Fibroblast of lung (primary cell): ENCODE measurements around the gene SFT2D1. TPM values are rescaled to one million over a fixed set of nuclear protein-coding genes. Genes with fewer than 3 reads are reported as not detected.

Experiments
- DNase-seq, 2 donors: peaks; one replicate each; pipeline versions ENCODE4 v3.0.0 to v3.0.0-alpha.2; 2010; ENCODE audit warnings: low read depth in 2 of 2
- H2AFZ ChIP-seq: 2 replicates; pipeline ENCODE4 v1.5.1; 2012; ENCODE audit warnings: low read length, control low read depth, inconsistent platforms
- H3K27ac ChIP-seq: 2 replicates; pipeline ENCODE4 v1.5.1; 2011; ENCODE audit warnings: low read length, control low read depth; ENCODE audit not compliant: insufficient read depth
- H3K27me3 ChIP-seq: 2 replicates; pipeline ENCODE4 v1.5.1; 2011; ENCODE audit warnings: mild to moderate bottlenecking, low read length; ENCODE audit not compliant: control insufficient read depth, insufficient read depth
- H3K36me3 ChIP-seq: 2 replicates; pipeline ENCODE4 v1.5.1; 2011; ENCODE audit warnings: low read length; ENCODE audit not compliant: control insufficient read depth, insufficient read depth
- H3K4me1 ChIP-seq: 2 replicates; pipeline ENCODE4 v1.5.1; 2011; ENCODE audit warnings: low read length; ENCODE audit not compliant: control insufficient read depth, insufficient read depth; ENCODE audit errors: extremely low read depth
- H3K4me2 ChIP-seq: 2 replicates; pipeline ENCODE4 v1.5.1; 2011; ENCODE audit warnings: low read length, control low read depth; ENCODE audit not compliant: insufficient read depth; ENCODE audit errors: extremely low read depth
- H3K4me3 ChIP-seq, 4 experiments: fragments of 200-600 bp in 1 of 4; sonication (generic) in 1 of 4; replicated peaks in 1 of 4; 2 replicates each; pipeline ENCODE4 v1.5.1; 2011 to 2016; ENCODE audit warnings: low read length in 4 of 4, low read depth in 3 of 4, mild to moderate bottlenecking in 3 of 4, control low read depth in 2 of 4, inconsistent platforms in 1 of 4, mixed read lengths in 1 of 4; ENCODE audit not compliant: insufficient read depth in 1 of 4; ENCODE audit errors: control extremely low read depth in 1 of 4
- H3K79me2 ChIP-seq: 2 replicates; pipeline ENCODE4 v1.5.1; 2012; ENCODE audit warnings: mild to moderate bottlenecking, low read length, inconsistent platforms; ENCODE audit not compliant: control insufficient read depth, insufficient read depth
- H3K9ac ChIP-seq: 2 replicates; pipeline ENCODE4 v1.5.1; 2011; ENCODE audit warnings: mild to moderate bottlenecking, low read length, control low read depth; ENCODE audit not compliant: insufficient read depth
- H3K9me3 ChIP-seq: 2 replicates; pipeline ENCODE4 v1.5.1; 2012; ENCODE audit warnings: low read depth, low read length; ENCODE audit not compliant: control insufficient read depth, insufficient read depth
- H4K20me1 ChIP-seq: 2 replicates; pipeline ENCODE4 v1.5.1; 2011; ENCODE audit warnings: low read length; ENCODE audit not compliant: control insufficient read depth, insufficient read depth; ENCODE audit errors: extremely low read depth
- EZH2 ChIP-seq: IDR thresholded peaks from 2 replicates; pipeline ENCODE4 v1.5.1; 2012; ENCODE audit warnings: low read length, control low read depth, mild to moderate bottlenecking; ENCODE audit errors: missing control alignments
- polyA plus RNA-seq, 2 donors: library from polyadenylated mRNA; depleted of rRNA in 1 of 2; stranded (reverse) in 1 of 2; unstranded in 1 of 2; fragments of >200 nt; gene quantifications; 2 replicates each; pipeline ENCODE4 v1.2.1, GENCODE V29; 2011 to 2012; ENCODE audit warnings: missing spikeins in 1 of 2
- total RNA-seq: library from RNA; depleted of rRNA; stranded (reverse); fragments of >200 nt; gene quantifications from 2 replicates; pipeline ENCODE4 v1.2.1, GENCODE V29; 2014
- TF ChIP-seq, protein P1 (sequence below), 2 donors: IDR thresholded peaks in 1 of 2; conservative IDR thresholded peaks in 1 of 2; 1 replicate in 1 of 2; 2 replicates in 1 of 2; pipeline ENCODE4 v1.5.1; 2011 to 2012; ENCODE audit warnings: low read length in 2 of 2, control low read depth in 1 of 2, inconsistent platforms in 1 of 2, low read depth in 1 of 2, mild to moderate bottlenecking in 1 of 2

The SFT2D1 gene
- total and polyA plus RNA-seq, 2 donors (not counting 1 experiment from before 2014, with no cell fraction given): 34.8 to 86.0 TPM

DNA sequence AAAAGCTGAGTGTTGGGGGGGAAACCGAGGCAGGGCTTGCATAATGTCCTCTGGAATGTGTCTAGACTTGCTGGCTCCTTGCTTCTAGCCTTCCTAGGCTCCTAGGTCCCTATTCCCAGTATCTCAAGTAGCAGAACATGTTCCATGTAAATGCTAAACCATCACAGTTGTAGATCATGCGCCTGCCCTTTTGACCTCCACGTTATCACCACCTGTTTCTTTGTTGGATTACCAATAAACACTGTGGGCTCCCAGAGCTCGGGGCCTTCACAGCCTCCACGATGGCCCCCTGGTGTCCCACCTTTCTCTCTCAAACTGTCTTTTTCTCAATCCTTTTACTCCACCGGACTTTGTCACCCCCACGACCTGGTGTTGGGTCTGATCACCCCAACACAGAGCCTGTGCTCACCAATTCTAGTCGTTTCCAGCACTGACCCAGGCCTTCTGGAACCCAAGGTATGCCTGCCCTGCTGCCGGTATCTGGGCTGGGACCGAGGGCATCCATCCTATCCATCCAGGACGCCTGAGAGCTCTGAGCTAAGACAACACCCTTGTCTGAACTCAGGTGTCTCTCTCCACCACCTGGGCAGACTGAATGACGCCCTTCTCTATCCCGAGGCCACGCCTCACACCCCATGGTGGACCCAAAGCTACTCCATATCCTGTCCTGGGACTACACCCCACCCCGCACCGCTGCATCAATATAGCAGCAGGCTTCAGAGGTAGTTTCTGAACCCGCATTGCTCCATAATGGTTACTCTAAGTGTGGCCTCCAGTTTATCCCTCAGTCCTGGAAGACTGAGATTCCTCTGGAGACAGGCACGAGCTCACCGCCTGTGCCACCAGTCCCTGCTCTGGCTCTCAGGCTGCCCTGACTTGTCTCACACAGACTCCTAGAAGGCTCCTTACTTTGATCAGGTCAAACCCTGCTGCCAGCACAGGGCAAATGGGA is 24.8 kb downstream of the SFT2D1 start:
- Histone ChIP-seq H2AFZ (no peak overlapping the region), H3K36me3 (peaks cover 2% of the 10 kb centered on the region), H3K27me3 (no peaks in the 10 kb centered on the region), H3K79me2 (no peaks in the 10 kb centered on the region), H3K4me2 (no peak overlapping the region), H4K20me1 (no peaks in the 10 kb centered on the region), H3K27ac (no peak overlapping the region), H3K4me1 (no peaks in the 10 kb centered on the region), H3K4me3 (no peak overlapping the region), H3K9me3 (no peaks in the 10 kb centered on the region), H3K9ac (no peak overlapping the region)
- no peak for TF ChIP-seq EZH2
- TF ChIP-seq, protein P1, sequence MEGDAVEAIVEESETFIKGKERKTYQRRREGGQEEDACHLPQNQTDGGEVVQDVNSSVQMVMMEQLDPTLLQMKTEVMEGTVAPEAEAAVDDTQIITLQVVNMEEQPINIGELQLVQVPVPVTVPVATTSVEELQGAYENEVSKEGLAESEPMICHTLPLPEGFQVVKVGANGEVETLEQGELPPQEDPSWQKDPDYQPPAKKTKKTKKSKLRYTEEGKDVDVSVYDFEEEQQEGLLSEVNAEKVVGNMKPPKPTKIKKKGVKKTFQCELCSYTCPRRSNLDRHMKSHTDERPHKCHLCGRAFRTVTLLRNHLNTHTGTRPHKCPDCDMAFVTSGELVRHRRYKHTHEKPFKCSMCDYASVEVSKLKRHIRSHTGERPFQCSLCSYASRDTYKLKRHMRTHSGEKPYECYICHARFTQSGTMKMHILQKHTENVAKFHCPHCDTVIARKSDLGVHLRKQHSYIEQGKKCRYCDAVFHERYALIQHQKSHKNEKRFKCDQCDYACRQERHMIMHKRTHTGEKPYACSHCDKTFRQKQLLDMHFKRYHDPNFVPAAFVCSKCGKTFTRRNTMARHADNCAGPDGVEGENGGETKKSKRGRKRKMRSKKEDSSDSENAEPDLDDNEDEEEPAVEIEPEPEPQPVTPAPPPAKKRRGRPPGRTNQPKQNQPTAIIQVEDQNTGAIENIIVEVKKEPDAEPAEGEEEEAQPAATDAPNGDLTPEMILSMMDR (conservative IDR thresholded peaks at IDR 0.05 in 1 of 2, IDR thresholded peaks at IDR 0.05 in 1 of 2; ENCODE audit: low read depth in 1 of 2, low read length in 2 of 2): no peak
- no peak for DNase-seq

DNA sequence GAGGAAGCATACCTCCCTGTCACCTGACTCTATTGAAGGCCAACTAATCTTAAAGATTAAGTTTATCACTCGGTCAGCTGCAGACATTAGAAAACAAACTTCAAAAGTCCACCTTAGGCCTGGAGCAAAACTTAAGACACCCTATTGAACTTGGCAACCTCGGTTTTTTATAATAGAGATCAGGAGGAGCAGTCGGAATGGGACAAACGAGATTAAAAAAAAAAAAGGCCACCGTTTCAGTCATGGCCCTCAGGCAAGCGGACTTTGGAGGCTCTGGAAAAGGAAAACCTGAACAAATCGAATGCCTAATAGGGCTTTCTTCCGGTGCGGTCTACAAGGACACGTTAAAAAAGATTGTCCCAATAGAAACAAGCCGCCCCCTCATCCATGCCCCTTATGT is 26.9 kb downstream of the SFT2D1 start:
- Histone ChIP-seq H2AFZ (no peak overlapping the region), H3K79me2 (no peaks in the 10 kb centered on the region), H3K27me3 (no peaks in the 10 kb centered on the region), H3K27ac (no peak overlapping the region), H3K9ac (no peak overlapping the region), H4K20me1 (no peaks in the 10 kb centered on the region), H3K4me3 (no peak overlapping the region), H3K4me1 (no peaks in the 10 kb centered on the region), H3K9me3 (no peaks in the 10 kb centered on the region), H3K36me3 (peaks cover 2% of the 10 kb centered on the region), H3K4me2 (no peak overlapping the region)
- no peak for DNase-seq
- TF ChIP-seq, protein P1 (conservative IDR thresholded peaks at IDR 0.05 in 1 of 2, IDR thresholded peaks at IDR 0.05 in 1 of 2; ENCODE audit: low read depth in 1 of 2, low read length in 2 of 2): no peak
- TF ChIP-seq EZH2: no peak

DNA sequence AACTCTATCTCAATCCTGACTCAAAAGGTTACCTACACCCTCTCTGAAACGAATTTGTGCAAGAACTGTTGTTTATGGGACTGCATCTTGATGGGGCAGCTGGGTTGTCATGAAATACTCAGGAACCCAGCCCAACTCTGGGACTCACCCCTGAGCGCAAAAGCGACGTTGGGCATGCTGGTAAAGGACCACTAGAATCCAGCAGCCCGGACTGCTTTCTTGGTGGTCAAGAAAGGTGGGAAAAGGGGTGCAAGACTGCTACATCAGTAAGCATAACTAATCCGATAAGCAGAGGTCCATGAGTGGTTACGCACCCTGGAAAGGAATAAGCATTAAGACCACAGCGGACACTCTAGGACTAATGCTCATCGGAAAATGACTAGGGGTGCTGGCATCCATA is 27.9 kb downstream of the SFT2D1 start:
- no peak overlapping the region for H3K4me3 ChIP-seq
- peaks cover 5% of the 10 kb centered on the region for H3K27me3 ChIP-seq
- H3K79me2 ChIP-seq: no peaks in the 10 kb centered on the region
- no peaks in the 10 kb centered on the region for H3K36me3 ChIP-seq
- H3K27ac ChIP-seq: no peak overlapping the region
- no peaks in the 10 kb centered on the region for H3K4me1 ChIP-seq
- H3K4me2 ChIP-seq: no peak overlapping the region
- no peak for DNase-seq
- H3K9me3 ChIP-seq: no peaks in the 10 kb centered on the region
- TF ChIP-seq EZH2: no peak
- TF ChIP-seq, protein P1 (conservative IDR thresholded peaks at IDR 0.05 in 1 of 2, IDR thresholded peaks at IDR 0.05 in 1 of 2; ENCODE audit: low read depth in 1 of 2, low read length in 2 of 2): no peak
- H4K20me1 ChIP-seq: no peaks in the 10 kb centered on the region
- H2AFZ ChIP-seq: no peak overlapping the region
- no peak overlapping the region for H3K9ac ChIP-seq
